ENCODE measurements around the gene GRM2.
"Not testable (repeated sequence)": the region's sequence is repeated elsewhere in the genome, so short reads cannot be mapped to it uniquely, and the experiment has no call there.

DNA sequence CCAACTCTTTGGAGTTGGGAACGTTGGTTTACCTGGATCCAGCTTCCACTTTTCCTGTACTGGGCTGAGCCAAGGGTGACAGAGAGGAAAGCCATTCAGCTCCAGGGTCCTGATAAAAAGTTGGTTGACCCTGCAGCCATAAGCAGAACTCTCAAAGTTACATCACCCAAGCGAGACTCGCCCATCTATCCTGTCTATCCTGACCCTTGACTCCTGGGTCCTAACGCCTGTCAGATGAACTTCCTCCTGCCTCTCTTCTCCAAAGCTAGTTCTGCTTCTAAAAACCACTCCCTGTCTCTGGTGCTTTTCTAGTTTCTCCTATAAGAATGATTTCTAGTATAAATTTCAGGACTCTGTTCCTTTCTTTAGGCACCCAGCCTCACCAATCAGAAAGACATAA lies 36.1 kb downstream of the GRM2 start:
- TF ChIP-seq, protein P1, sequence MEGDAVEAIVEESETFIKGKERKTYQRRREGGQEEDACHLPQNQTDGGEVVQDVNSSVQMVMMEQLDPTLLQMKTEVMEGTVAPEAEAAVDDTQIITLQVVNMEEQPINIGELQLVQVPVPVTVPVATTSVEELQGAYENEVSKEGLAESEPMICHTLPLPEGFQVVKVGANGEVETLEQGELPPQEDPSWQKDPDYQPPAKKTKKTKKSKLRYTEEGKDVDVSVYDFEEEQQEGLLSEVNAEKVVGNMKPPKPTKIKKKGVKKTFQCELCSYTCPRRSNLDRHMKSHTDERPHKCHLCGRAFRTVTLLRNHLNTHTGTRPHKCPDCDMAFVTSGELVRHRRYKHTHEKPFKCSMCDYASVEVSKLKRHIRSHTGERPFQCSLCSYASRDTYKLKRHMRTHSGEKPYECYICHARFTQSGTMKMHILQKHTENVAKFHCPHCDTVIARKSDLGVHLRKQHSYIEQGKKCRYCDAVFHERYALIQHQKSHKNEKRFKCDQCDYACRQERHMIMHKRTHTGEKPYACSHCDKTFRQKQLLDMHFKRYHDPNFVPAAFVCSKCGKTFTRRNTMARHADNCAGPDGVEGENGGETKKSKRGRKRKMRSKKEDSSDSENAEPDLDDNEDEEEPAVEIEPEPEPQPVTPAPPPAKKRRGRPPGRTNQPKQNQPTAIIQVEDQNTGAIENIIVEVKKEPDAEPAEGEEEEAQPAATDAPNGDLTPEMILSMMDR (IDR thresholded peaks at IDR 0.05) = not testable (repeated sequence)
- not testable (repeated sequence) for TF ChIP-seq POLR2A (IDR thresholded peaks at IDR 0.05)

Data from adrenal gland (tissue), 5 donors.